ENCODE data around the gene ABCD3. TPM values are rescaled to one million over a fixed set of nuclear protein-coding genes. Genes with fewer than 3 reads are reported as not detected.

The ABCD3 gene
- total RNA-seq, 2 experiments from 2014 or later: 33.7 to 34.0 TPM

GRCh38 chr1:94395231-94395630, 23.0 kb upstream of the ABCD3 start:
- no peak overlapping the region for H3K27ac Mint-ChIP-seq
- POLR2A ChIA-PET: no interaction called here
- H3K36me3 Mint-ChIP-seq: no peaks in the 10 kb centered on the region
- no peak for DNase-seq
- intact Hi-C loops (cut with micrococcal nuclease): no loop called here
- H3K27me3 Mint-ChIP-seq: peaks cover 16% of the 10 kb centered on the region
- CTCF ChIA-PET: no interaction called here
- no peak overlapping the region for H3K4me3 Mint-ChIP-seq
- no peaks in the 10 kb centered on the region for H3K4me1 Mint-ChIP-seq (ENCODE audit: low read depth)
- H3K9me3 Mint-ChIP-seq: peaks cover 2% of the 10 kb centered on the region

GRCh38 chr1:94395748-94396309, 22.4 kb upstream of the ABCD3 start:
- ChIA-PET POLR2A (no interaction called here), CTCF (interaction anchor here (0.8 kb wide), 1 partner anchor 68 kb away, joined by 3 read pairs; no protein-coding TSS in a partner anchor)
- no peak overlapping the region for H3K4me3 Mint-ChIP-seq
- H3K27ac Mint-ChIP-seq: no peak overlapping the region
- no peak for DNase-seq
- no peaks in the 10 kb centered on the region for H3K4me1 Mint-ChIP-seq (ENCODE audit: low read depth)
- no peaks in the 10 kb centered on the region for H3K36me3 Mint-ChIP-seq
- H3K9me3 Mint-ChIP-seq: peaks cover 2% of the 10 kb centered on the region
- peaks cover 16% of the 10 kb centered on the region for H3K27me3 Mint-ChIP-seq
- intact Hi-C loops (cut with micrococcal nuclease): no loop called here

- Mint-ChIP-seq H3K4me1 (ENCODE audit: low read depth) (no peaks in the 10 kb centered on the region), H3K4me3 (no peak overlapping the region), H3K9me3 (no peaks in the 10 kb centered on the region), H3K27ac (no peak overlapping the region), H3K27me3 (peaks cover 14% of the 10 kb centered on the region), H3K36me3 (no peaks in the 10 kb centered on the region)
- POLR2A ChIA-PET: no interaction called here
- DNase-seq: no peak
- CTCF ChIA-PET: interaction anchor here (0.8 kb wide), 1 partner anchor 67 kb away, joined by 3 read pairs; no protein-coding TSS in a partner anchor
- intact Hi-C loops (cut with micrococcal nuclease): no loop called here
Measured at GRCh38 chr1:94396356-94397010, 21.7 kb upstream of the ABCD3 start.

- Mint-ChIP-seq H3K27me3 (peaks cover 14% of the 10 kb centered on the region), H3K36me3 (no peaks in the 10 kb centered on the region), H3K9me3 (no peaks in the 10 kb centered on the region), H3K27ac (no peak overlapping the region), H3K4me1 (ENCODE audit: low read depth) (no peaks in the 10 kb centered on the region), H3K4me3 (no peak overlapping the region)
- no peak for DNase-seq
- intact Hi-C loops (cut with micrococcal nuclease): no loop called here
- CTCF ChIA-PET: no interaction called here
- POLR2A ChIA-PET: no interaction called here
Measured at GRCh38 chr1:94398356-94398755, 19.8 kb upstream of the ABCD3 start.

- H3K27me3 Mint-ChIP-seq: peaks cover 16% of the 10 kb centered on the region
- H3K9me3 Mint-ChIP-seq: no peaks in the 10 kb centered on the region
- CTCF ChIA-PET: no interaction called here
Measured at GRCh38 chr1:94399453-94399852, 18.7 kb upstream of the ABCD3 start.

GRCh38 chr1:94401206-94401605, 17.0 kb upstream of the ABCD3 start:
- ChIA-PET POLR2A (no interaction called here), CTCF (no interaction called here)
- Mint-ChIP-seq H3K4me1 (ENCODE audit: low read depth) (no peaks in the 10 kb centered on the region), H3K36me3 (no peaks in the 10 kb centered on the region), H3K9me3 (no peaks in the 10 kb centered on the region), H3K27me3 (peaks cover 20% of the 10 kb centered on the region), H3K27ac (no peak overlapping the region), H3K4me3 (no peak overlapping the region)
- no peak for DNase-seq
- intact Hi-C loops (cut with micrococcal nuclease): no loop called here

More at GRCh38 chr1:94399453-94399852, 18.7 kb upstream of the ABCD3 start:
- intact Hi-C loops (cut with micrococcal nuclease): no loop called here
- no peak overlapping the region for H3K27ac Mint-ChIP-seq
- DNase-seq: no peak
- POLR2A ChIA-PET: no interaction called here
- H3K4me3 Mint-ChIP-seq: no peak overlapping the region
- H3K4me1 Mint-ChIP-seq (ENCODE audit: low read depth): no peaks in the 10 kb centered on the region
- no peaks in the 10 kb centered on the region for H3K36me3 Mint-ChIP-seq

GRCh38 chr1:94406446-94406845, 11.7 kb upstream of the ABCD3 start:
- peaks cover 25% of the 10 kb centered on the region for H3K27me3 Mint-ChIP-seq
- no peaks in the 10 kb centered on the region for H3K9me3 Mint-ChIP-seq
- no peak for DNase-seq
- CTCF ChIA-PET: interaction anchor here (0.6 kb wide), 1 partner anchor 21 kb away, joined by 5 read pairs; no protein-coding TSS in a partner anchor
- no peak overlapping the region for H3K4me3 Mint-ChIP-seq
- H3K4me1 Mint-ChIP-seq (ENCODE audit: low read depth): no peaks in the 10 kb centered on the region
- intact Hi-C loops (cut with micrococcal nuclease): no loop called here
- no peaks in the 10 kb centered on the region for H3K36me3 Mint-ChIP-seq
- POLR2A ChIA-PET: no interaction called here
- no peak overlapping the region for H3K27ac Mint-ChIP-seq

- no peaks in the 10 kb centered on the region for H3K4me1 Mint-ChIP-seq (ENCODE audit: low read depth)
- peaks cover 21% of the 10 kb centered on the region for H3K27me3 Mint-ChIP-seq
- DNase-seq: no peak
- ChIA-PET POLR2A (no interaction called here), CTCF (no interaction called here)
- no peaks in the 10 kb centered on the region for H3K36me3 Mint-ChIP-seq
- H3K4me3 Mint-ChIP-seq: no peak overlapping the region
- H3K27ac Mint-ChIP-seq: no peak overlapping the region
- H3K9me3 Mint-ChIP-seq: no peaks in the 10 kb centered on the region
- intact Hi-C loops (cut with micrococcal nuclease): no loop called here
Measured at GRCh38 chr1:94408104-94408830, 9.9 kb upstream of the ABCD3 start.

GRCh38 chr1:94411237-94411636, 7.0 kb upstream of the ABCD3 start:
- ChIA-PET CTCF (interaction anchor here (0.7 kb wide), 1 partner anchor 371 kb away, joined by 3 read pairs; no protein-coding TSS in a partner anchor), POLR2A (no interaction called here)
- no peak overlapping the region for H3K4me3 Mint-ChIP-seq
- intact Hi-C loops (cut with micrococcal nuclease): no loop called here
- no peaks in the 10 kb centered on the region for H3K9me3 Mint-ChIP-seq
- H3K4me1 Mint-ChIP-seq (ENCODE audit: low read depth): no peaks in the 10 kb centered on the region
- H3K27ac Mint-ChIP-seq: no peak overlapping the region
- peaks cover 16% of the 10 kb centered on the region for H3K27me3 Mint-ChIP-seq
- no peaks in the 10 kb centered on the region for H3K36me3 Mint-ChIP-seq
- no peak for DNase-seq

GRCh38 chr1:94413311-94413710, 4.9 kb upstream of the ABCD3 start:
- Mint-ChIP-seq H3K9me3 (no peaks in the 10 kb centered on the region), H3K4me1 (ENCODE audit: low read depth) (no peaks in the 10 kb centered on the region), H3K27ac (no peak overlapping the region), H3K36me3 (no peaks in the 10 kb centered on the region), H3K27me3 (peaks cover 6% of the 10 kb centered on the region), H3K4me3 (no peak overlapping the region)
- intact Hi-C loops (cut with micrococcal nuclease): no loop called here
- ChIA-PET CTCF (no interaction called here), POLR2A (no interaction called here)
- no peak for DNase-seq

GRCh38 chr1:94416901-94417727, 1.1 kb upstream of the ABCD3 start:
- no peaks in the 10 kb centered on the region for H3K36me3 Mint-ChIP-seq
- intact Hi-C loops (cut with micrococcal nuclease): loop anchor here (5.0 kb wide), 2 partner anchors 125 to 1070 kb away; partner anchors contain the start of genes DR1 and F3
- peaks cover 27% of the 10 kb centered on the region for H3K4me1 Mint-ChIP-seq (ENCODE audit: low read depth)
- ChIA-PET POLR2A (interaction anchor here (1.4 kb wide), 1 partner anchor 33 kb away, joined by 5 read pairs; no protein-coding TSS in a partner anchor), CTCF (no interaction called here)
- no peaks in the 10 kb centered on the region for H3K9me3 Mint-ChIP-seq
- H3K4me3 Mint-ChIP-seq: no peak overlapping the region
- no peak for DNase-seq
- peaks cover 2% of the 10 kb centered on the region for H3K27me3 Mint-ChIP-seq
- H3K27ac Mint-ChIP-seq: no peak overlapping the region

- no peak for DNase-seq
- H3K9me3 Mint-ChIP-seq: no peaks in the 10 kb centered on the region
- ChIA-PET POLR2A (interaction anchor here (1.4 kb wide), 1 partner anchor 33 kb away, joined by 5 read pairs; no protein-coding TSS in a partner anchor), CTCF (no interaction called here)
- intact Hi-C loops (cut with micrococcal nuclease): loop anchor here (5.0 kb wide), 2 partner anchors 125 to 1070 kb away; partner anchors contain the start of genes DR1 and F3
- no peak overlapping the region for H3K4me3 Mint-ChIP-seq
- no peaks in the 10 kb centered on the region for H3K36me3 Mint-ChIP-seq
- peaks cover 2% of the 10 kb centered on the region for H3K27me3 Mint-ChIP-seq
- peaks cover 32% of the 10 kb centered on the region for H3K4me1 Mint-ChIP-seq (ENCODE audit: low read depth)
- H3K27ac Mint-ChIP-seq: no peak overlapping the region
Measured at GRCh38 chr1:94417728-94417977, 536 bp upstream of the ABCD3 start.
